GM19463 (cell line): Measurements from ENCODE around the gene KRT13.

Experiments
- ATAC-seq: cut with Tn5 transposase; IDR thresholded peaks from one replicate; pipeline ENCODE4 v1.9.1; 2021; ENCODE audit warnings: mild to moderate bottlenecking, moderate library complexity; ENCODE audit not compliant: unreplicated experiment

KRT13 gene

GRCh38 chr17:41498276-41498675 lies 7.1 kb downstream of the KRT13 start:
- no peak for ATAC-seq

- peak; percentile 83 for ATAC-seq
These were observed 8.5 kb downstream of the KRT13 start for GRCh38 chr17:41496803-41497484.

DNA sequence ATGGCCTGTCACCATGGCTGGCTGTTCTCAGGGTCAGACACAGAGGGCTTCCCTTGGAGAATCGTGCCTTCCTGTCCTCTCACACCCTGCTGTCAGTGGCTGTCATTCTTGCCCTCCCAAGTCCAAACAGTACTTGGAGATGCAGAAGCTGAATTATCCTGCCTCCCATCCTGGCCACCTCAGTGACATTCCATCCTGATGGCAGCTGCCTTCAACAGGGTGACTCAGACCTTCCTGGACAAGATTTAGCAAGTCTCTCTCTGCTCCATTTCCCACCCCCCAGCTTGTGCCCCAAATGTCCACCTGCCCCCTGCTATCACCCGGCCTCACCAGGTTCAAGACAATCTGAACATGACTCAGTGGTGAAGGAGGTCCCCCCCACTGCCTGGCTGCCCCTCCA lies 10.9 kb downstream of the KRT13 start:
- no peak for ATAC-seq

DNA sequence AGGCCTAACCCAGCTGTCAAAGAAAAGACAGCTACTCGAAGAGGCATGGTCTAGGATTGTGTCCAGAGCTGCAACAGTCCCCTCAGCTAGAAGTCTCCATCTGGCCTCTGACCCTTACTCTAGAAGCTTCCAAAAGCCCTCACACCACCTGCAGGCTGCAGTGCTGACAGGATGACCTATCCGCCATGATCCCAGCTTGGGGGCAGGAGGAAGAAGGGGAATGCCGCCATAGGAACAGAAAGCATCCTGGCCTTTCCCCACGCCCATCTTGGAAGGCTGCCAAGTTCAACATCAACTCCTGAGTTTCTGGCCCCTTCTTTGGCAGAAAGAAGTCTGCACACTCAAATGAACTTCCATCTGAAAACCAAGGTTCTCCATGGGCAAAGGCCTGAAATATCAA lies 12.6 kb downstream of the KRT13 start:
- ATAC-seq: no peak

GRCh38 chr17:41492351-41492750 lies 13.1 kb downstream of the KRT13 start:
- no peak for ATAC-seq

DNA sequence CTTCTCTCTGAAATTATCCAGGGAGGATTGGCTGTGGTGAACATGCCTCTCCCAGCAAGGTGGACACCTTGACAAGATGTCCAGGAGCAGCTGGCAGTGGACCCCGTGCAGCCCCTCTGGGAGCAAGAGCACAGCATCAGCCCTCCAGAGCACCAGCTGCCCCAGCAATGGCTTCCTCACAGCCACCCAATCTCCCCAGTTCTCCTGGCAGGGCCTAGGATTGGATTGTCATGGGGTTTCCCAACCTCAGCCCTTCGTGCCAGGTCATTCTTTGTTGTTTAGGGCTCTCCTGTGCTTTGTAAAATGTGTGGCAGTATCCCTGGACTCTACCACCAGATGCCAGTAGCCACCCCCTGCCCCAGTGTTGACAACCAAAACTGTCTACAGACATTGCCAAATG lies 13.9 kb downstream of the KRT13 start:
- ATAC-seq: no peak

DNA sequence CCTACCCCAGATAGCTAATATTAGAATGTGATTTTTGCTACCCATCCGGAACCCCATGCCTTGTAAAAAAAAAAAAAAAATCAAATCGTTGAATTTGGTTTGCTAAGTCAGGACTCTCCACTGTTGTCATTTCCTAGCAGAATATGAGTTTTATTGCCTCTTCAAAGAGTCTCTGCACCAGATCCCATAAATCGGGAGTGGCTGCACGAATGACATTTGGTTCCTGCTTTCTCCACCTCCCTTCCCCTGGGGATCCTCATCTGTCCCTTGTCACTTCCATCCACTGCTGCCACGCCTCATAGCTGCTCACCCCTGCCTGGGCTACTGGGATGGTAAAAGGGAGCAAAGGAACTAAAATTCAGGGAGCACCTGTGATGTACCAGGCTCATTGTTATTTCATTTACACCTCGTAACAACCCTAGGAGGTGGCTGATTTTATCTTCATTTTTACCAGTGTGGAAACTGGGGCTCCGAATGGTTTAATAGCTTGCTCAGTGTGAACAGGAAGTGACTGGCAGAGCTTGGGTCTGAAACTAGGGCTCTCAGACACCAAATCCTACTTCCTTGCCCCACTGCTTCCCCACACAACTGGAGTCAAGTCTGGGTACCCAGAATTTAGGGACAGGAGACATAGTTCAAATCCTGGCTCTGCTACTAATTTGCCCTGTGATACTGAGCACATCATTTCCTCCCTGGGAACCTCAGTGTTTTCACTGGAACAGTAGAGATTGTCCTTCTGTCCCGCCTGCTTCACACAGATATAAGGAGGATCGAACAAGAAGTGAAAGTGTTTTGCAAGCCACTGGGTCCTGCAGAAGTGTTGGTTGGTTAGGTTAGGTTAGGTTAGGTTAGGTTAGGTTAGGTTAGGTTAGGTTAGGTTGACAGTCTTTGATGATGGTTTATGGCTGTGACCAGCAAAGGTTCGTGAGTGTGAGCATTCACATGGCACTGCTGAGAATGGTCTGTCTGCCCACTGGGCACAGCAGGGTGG lies 15.1 kb downstream of the KRT13 start:
- no peak for ATAC-seq

- no peak for ATAC-seq
These were observed 15.9 kb downstream of the KRT13 start, which contains the start of gene KRT36 for GRCh38 chr17:41489531-41489930. KRT36 (minus strand) TSS chr17:41489910; CDS start chr17:41489864, 46 bp downstream.

DNA sequence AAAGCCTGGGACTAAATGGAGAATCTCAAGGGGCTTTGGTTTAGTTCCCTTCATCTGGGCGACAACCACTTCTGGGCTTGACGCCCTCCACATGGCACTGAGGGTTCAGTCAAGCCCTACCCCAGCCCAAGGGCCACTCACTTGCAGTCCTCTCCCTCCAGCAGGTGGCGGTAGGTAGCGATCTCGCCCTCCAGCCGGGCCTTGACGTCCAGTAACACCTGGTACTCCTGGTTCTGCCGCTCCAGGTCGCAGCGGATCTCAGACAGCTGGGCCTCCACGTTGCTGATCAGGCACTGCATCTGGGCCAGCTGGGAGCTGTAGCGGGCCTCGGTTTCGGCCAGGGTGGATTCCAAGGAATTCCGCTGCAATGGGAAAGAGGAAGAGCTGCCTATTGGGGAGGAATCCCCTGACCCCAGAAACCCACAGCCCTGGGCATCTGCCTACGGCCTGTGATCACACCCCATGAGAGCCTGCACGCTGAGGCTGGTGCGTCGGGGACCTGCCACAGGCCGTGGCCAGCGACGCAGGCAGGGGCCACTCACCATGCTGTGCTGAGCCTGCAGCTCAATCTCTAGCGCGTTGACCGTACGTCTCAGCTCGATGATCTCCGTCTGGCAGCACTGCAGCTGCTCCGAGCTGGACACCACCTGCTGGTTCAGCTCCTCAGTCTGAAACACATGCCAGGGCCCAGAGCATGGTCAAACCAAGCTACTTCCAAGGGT lies 18.4 kb downstream of the KRT13 start:
- no peak for ATAC-seq

GRCh38 chr17:41486316-41486715 lies 19.1 kb downstream of the KRT13 start:
- no peak for ATAC-seq

DNA sequence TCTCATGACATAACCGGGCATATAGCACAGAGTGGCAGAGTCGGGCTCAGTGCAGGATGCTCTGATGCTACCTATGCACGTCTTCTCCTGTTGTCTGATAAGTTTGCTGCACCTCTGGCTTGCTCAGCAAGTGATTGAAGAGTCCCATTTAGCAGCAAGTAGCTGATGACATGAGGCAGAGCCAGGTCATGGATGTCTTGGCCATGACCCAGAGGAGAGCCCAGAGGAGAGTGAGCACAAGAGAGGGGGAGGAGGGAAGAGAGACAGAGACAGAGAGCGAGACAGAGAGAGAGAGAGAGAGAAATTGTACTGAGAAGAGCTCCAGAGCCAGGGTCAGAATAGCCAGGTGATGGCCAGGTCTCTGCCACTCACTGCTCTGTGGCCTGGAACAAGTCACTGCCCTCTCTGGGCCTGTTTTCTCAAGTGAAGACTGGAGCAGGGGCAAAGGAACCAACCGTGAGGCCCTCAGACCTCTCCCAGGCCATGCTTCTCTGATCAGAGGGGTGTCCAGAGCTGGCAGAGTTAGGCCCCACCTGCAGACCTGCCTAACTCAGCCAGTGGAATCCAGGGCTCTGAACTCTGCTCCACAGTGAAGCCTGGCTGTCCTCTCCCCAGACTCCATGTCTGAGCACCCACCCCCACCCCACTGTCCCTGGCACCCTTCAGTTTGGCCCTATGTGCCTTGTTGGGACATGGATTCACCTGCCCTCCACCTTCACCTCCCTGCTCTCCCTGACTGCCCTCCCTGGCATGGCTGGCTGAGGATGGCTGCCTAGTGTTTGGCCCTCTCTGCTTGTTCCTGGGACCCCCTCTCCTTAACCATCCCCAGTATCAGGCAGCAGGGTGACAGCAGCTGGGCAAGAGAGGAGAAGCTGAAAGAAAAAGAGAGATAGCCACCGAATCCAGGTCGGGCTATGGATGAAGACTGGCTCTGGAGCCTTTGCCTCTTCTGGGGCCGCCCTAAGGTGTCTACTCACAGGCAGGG lies 20.2 kb downstream of the KRT13 start:
- ATAC-seq: no peak

GRCh38 chr17:41483991-41484826 lies 21.2 kb downstream of the KRT13 start:
- no peak for ATAC-seq

GRCh38 chr17:41483531-41483930 lies 21.9 kb downstream of the KRT13 start:
- ATAC-seq: no peak

- no peak for ATAC-seq
These were observed 24.4 kb downstream of the KRT13 start, which contains the start of gene KRT35 for GRCh38 chr17:41481036-41481435. KRT35 (minus strand) TSS chr17:41481151; CDS start chr17:41481097, 54 bp downstream.

- no peak for ATAC-seq
These were observed 24.8 kb downstream of the KRT13 start for GRCh38 chr17:41480581-41480980.

DNA sequence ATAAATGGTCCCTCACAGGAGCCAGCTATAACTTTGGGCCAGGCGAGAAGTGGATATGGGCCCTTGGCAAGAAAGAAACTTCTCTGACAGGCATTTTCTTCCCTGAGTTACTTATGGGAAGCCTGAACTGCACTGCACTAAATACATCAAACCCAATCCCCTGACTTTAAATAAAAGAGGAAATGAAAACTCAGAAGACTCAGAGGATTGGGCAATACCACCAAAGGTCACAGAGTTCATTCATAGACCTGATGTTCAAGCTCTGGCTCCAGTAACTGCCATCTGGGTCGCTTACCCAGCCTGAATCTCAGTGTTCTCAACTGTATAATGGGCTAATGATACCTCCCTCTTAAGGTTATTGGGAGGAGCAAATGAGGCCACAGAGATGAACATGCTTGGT lies 25.3 kb downstream of the KRT13 start:
- no peak for ATAC-seq

DNA sequence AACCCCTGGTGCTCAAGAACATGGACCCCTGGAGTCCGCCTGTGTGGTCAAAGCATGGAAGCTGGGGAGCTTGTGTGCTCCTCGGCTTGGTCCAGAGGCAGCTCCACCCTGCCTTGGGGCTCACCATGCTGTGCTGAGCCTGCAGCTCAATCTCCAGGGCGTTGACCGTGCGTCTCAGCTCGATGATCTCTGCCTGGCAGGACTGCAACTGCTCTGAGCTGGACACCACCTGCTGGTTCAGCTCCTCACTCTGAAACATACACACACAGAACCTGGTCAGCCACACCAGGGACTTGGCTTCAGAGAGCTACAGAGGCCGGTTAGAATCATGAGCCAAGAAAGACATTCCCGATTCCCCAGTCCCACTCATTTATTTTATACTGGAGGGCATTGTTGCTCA lies 27.2 kb downstream of the KRT13 start:
- ATAC-seq: no peak

DNA sequence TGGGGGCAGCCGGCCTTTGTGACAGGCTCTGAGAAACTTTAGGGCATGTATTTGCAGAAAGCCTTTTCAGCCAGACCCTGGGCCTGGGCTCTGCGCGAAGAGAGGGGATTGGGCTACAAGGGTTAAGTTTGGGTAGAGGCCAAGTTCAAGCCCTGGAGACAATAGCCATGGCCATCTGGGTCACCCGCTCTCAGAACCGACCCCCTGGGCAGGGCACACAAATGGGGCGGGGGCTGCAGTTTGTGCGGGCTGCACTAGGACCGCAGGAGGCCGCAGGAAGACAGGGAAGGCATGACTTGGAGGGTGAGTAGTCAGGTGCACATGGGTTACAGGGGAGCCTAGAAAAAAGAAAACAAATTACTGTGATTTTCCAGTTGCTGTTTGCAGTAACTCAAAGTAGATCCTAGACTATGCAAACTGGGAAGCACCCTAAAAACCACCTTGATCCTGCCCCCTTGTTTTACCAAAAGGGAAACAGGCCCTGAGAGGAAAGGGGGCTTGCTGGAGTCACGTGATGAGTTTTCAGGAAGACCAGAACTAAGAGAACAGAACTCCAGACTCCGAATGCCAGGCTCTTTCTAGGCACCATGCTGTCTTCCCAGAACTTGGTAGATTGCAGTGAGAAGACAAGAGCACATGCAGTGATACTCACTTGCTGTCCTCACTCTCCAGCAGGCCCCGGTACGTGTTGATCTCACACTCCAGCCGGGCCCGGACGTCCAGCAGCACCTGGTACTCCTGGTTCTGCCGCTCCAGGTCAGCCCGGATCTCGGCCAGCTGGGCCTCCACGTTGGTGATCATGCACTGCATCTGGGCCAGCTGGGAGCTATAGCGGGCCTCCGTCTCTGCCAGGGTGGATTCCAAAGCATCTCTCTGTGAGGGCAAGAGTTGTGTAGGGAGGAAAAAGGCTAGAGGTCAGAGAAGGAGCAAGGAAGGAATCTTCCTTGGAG lies 28.3 kb downstream of the KRT13 start:
- no peak for ATAC-seq
